Glomerular visceral epithelial cell (primary cell): Measurements from ENCODE around the gene LRRC72.
"Not testable (repeated sequence)": the region's sequence is repeated elsewhere in the genome, so short reads cannot be mapped to it uniquely, and the experiment has no call there.

Experiments used
- DNase-seq: peaks from one replicate; pipeline ENCODE4 v3.0.0-alpha.2; 2016; ENCODE audit errors: extremely low spot score

LRRC72 gene

DNA sequence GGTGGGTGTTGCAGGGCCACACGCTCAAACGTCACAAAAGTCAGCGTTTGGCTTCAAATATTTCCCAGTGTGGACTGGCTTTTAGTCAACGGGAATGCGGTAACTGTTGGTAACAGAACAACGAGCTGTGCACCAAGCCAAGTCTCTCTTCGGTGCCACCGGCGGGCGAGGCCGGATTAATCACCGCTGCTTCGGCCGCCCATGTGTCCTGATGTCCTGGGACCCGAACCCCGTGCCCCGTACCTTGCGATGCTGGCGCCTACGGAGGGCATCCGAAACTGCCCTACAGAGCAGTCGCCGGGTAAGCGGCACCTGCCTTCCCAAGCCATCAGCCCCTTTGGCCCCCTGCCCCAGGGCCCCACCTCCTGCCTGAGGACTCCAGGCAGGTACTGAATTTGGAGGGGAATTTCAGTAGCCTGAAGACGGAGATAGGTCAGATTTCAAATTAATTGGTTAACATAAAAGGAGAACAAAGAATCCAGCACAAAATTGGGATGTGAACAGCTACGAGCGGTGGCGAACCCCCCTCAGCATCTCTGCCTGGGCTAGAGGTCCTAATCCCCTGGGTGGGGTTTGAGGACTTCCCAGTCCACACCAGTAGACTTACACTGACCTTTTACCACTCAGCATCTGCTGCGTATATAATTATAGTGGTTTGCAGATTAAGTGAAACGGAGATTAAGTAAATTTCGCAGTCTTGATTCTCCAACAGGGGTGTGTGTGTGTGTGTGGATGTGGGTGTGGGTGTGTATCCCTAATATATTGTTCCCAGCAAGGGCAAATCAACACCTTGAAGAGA is at the start of gene LRRC72:
LRRC72 (plus strand) TSS at position 84 of the 799 bp plus-strand sequence; CDS start at position 212, 128 bp downstream.
- DNase-seq = no peak

GRCh38 chr7:16479161-16479560 is 47.5 kb upstream of the LRRC72 start:
- no peak for DNase-seq

DNA sequence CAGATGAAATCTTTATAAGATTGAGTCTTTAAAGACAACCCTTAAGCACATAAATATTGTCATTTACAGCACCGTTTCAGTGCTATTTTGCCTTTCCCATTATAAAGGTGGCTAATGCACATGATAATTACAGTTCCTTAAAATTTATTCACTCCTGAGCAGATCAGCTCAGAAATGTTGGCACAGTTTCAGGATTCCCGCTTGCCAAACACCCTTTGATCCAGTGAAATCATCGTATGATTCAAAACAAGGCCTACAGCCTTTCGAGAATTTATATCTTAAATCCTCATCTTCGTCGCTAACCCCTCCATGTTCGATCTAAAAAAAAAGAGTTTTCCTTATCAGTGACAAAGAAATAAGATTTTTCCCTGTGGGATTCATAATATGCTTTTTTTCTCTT is 47.0 kb upstream of the LRRC72 start:
- no peak for DNase-seq

- DNase-seq = peak; percentile 12
Measured at GRCh38 chr7:16484453-16485158, 42.0 kb upstream of the LRRC72 start.

DNA sequence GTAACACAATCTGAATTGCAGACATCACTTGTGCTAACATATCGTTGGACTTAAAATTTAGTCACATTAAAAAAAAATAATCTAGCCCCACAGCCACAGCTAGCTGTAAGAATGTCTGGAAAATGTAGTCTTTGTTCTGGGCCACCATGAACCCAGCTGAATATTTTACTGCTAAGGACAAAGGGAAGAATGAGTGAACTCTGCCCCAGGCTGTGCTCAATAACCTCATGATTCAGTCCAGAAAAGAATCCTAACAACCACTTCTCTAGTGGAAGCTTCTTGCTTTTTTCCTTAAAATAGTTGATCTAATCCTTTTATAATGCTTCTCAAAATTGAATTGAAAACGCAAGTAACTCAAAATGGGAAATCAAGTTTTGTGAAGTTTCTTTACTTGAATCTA is 35.5 kb upstream of the LRRC72 start:
- no peak for DNase-seq

GRCh38 chr7:16492513-16493062 is 34.0 kb upstream of the LRRC72 start:
- DNase-seq = peak; percentile 47

DNA sequence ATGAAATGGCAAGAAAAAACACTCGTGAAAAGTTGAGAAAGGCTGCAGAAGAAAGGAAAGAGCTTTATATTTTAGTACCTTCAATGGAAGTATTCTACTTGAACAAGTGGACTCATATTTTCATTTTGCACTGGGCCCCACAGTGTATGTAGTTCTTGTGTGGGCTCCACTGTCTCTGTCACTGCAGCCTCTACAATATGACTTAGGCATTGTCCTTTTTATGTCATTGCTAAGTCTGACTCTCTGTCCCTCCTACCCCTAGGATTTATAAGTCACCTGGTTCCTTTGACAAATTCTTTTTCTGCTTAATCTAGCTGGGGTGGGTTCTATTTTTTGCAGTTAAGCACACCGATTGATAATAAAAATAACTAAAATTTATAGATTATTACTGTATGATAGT is 33.4 kb upstream of the LRRC72 start:
- DNase-seq = no peak

DNA sequence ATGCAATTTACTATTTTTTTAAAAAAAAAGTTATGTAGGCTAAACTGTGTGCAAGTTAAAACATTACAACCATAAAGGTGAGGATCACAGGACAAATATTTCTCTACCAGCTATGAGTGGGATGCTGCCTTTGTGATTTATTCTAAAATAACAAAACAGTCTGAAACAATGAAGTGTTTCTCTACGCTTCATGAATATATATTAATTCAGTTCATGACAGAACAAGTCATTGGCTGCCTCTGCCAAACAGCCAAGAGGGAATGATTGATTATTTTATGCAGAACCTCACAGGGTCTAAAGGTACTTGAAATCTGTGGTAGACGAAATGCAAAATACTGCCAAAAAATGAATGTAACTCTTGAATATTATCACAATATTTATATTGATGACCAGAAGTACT is 32.1 kb upstream of the LRRC72 start:
- DNase-seq = no peak

GRCh38 chr7:16494955-16495719 is 31.5 kb upstream of the LRRC72 start:
- no peak for DNase-seq

- no peak for DNase-seq
Measured at GRCh38 chr7:16498122-16498521, 28.5 kb upstream of the LRRC72 start.

DNA sequence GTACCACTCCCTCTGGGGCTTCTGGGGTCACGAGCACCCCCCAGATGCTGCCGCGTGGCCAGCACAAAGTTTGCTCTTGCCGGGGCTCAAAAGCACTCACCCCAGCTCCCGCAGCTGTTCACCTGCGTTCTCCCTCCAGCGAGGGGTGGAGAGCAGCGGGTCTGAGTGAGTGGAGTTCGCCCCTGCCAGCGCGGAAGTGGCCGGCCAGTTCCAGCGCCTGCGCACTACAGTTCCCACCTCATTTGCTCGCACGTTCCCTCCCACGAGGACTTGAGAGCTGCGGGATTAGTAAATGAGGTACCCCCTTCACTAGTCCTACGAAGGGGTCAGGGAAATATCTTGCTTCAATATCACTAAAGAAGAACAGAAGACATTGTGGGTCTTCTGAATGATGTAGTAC is 24.3 kb upstream of the LRRC72 start:
- DNase-seq = no peak

GRCh38 chr7:16504019-16504418 is 22.6 kb upstream of the LRRC72 start:
- peak; percentile 32 for DNase-seq

GRCh38 chr7:16506422-16506821 is 20.2 kb upstream of the LRRC72 start:
- DNase-seq = not testable (repeated sequence)

DNA sequence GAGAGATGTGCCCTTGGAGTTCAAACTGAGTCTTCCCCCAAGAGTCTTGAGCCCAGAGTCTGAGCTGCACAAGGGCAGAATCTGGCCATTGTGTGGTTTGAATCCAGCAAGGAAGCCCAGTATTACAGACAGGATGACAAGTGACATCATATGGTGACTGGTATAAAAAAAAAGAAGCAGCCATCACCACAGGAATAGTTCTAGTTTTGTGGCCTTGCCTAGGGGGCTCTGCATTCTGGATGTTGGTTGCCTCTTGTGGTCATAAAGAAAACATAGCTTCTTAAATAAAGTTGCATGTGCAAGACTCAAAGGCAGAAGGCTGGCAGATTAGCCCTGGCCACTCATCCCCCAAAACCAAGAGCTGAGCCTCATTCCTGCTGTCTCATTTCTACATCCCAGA is 16.8 kb upstream of the LRRC72 start:
- no peak for DNase-seq

DNA sequence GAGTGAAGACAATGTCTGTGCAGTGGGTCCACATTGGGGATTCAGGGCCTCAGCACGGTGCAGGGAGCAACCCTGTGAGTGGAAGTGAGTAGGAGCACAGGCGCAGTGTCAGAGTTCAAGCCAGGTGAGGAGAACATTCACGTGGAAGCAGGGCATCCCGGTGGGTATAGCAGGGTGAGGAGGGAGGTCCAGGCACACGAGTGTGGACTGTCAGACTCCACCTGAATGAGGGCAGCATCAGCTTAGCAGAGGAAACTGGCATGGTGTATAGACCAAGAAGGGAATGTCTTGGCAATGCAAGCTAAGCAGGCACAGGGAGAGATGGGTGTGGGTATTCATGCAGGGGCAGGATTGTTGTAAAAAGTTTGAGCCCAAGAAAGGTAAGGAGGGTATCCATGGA is 15.3 kb upstream of the LRRC72 start:
- DNase-seq = no peak

DNA sequence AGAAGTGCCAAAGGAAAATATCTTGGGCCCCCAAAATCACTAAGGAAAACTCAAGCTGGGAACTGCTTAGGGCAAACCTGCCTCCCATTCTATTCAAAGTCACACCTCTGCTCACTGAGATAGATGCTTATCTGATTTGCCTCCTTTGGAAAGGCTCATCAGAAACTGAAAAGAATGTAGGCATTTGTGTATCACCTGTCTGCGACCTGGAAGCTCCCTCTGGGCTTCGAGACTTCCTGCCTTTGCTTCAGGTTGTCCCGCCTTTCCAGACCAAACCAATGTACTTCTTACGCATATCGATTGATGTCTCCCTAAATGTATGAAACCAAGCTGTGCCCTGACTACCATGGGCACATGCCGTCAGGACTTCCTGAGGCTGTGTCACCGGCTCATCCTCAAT is 14.5 kb upstream of the LRRC72 start:
- DNase-seq = no peak

DNA sequence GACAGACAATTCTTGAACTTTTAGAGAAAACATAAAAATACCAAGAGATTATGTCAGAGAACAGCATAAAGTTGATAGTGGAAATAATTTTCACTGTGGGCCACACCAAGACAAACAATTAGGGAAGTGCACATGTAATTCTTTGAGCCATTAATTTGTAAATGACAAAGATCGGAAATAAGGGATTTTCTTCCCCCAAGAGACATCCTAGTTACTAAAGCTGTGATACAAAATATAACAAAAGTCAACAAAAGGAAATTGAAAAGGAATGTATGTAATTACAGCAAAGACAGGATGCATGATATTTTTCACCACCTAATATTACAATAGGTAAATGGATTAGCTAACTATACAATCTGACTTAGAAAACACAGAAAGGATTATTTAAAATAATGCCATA is 12.4 kb upstream of the LRRC72 start:
- no peak for DNase-seq

GRCh38 chr7:16514729-16515128 is 11.9 kb upstream of the LRRC72 start:
- no peak for DNase-seq

DNA sequence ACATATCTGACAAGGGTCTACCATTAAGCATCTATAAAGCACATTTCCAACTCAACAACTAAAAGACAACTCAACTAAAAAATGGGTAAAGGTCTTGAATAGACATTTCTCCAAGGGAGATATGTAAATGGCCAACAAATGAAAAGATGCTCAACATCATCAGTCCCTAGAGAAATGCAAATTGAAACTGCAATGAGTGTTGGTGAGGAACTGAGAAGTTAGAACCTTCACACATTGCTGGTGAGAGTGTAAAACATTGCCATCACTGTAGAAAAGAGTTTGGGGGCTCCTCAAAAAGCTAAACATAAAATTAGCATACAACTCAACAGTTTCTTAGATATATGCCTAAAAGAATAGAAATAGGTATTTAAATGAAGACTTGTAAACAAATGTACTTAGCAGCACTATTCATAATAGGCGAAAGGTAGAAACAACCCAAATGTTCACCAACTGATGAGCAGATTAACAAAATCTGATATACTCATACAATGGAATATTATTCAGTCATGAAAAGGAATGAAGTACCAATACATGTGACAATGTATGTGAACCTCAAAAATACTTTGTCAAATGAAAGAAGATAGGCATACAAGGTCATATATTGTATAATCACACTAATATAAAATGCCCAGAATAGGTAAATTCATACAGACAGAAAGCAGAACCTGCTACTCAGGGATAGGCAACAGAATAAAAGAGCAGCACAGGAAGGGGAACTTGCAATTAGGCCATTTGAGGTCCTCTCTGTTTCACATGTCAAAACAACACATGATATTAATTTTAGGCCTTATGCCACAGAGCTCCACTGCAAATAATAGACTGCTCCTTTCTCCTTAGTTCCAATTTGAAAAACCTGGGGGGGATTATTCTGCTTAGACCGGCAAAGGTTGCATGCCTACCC is 10.6 kb upstream of the LRRC72 start:
- no peak for DNase-seq

GRCh38 chr7:16519985-16520384 is 6.6 kb upstream of the LRRC72 start:
- DNase-seq = not testable (repeated sequence)

DNA sequence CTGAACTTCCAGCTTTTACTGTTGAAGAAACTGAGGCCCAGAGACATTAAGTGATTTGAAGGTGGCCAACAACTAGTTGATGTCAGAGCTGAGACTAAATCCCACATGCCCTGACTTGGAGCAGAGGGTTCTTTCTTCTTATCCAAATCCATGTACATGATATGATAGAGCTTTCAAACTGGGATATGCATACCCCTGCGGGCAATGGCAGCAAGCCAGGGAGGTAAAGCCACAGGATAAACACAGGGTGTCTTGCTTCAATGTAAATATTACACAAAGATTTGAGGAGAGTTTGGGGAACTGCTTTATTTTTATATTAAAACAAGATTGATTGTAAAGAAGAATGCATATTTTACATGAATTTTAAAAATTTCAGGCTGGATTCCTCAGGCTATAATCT is 2.3 kb upstream of the LRRC72 start:
- DNase-seq = no peak
